Esophagus muscularis mucosa (tissue), 4 donors: ENCODE data around the gene HCAR1. TPM values are rescaled to one million over a fixed set of nuclear protein-coding genes. Genes with fewer than 3 reads are reported as not detected.

ENCODE experiments used
- DNase-seq: peaks from one replicate; pipeline ENCODE4 v3.0.0-alpha.2; 2017; ENCODE audit errors: extremely low spot score
- H3K27ac ChIP-seq, 4 donors: fragments of 200-600 bp; sonication (generic); replicated peaks in 1 of 4; 1 replicate in 3 of 4; 2 replicates in 1 of 4; pipeline ENCODE4 v1.5.1; 2016 to 2019; ENCODE audit warnings: mild to moderate bottlenecking in 1 of 4
- H3K27me3 ChIP-seq, 4 donors: fragments of 200-600 bp; sonication (generic); one replicate each; pipeline versions ENCODE4 v1.5.1 to v1.6.0; 2016 to 2019
- H3K36me3 ChIP-seq, 4 donors: fragments of 200-600 bp; sonication (generic); one replicate each; pipeline ENCODE4 v1.5.1; 2016 to 2019
- H3K4me1 ChIP-seq, 4 donors: fragments of 200-600 bp; sonication (generic); one replicate each; pipeline ENCODE4 v1.5.1; 2016 to 2019
- H3K4me3 ChIP-seq, 4 donors: fragments of 200-600 bp; sonication (generic); 1 replicate in 2 of 4; 2 replicates in 2 of 4; pipeline ENCODE4 v1.5.1; 2016 to 2019; ENCODE audit warnings: mild to moderate bottlenecking in 4 of 4, moderate library complexity in 1 of 4
- H3K9me3 ChIP-seq, 4 donors: fragments of 200-600 bp; sonication (generic); 1 replicate in 3 of 4; 2 replicates in 1 of 4; pipeline ENCODE4 v1.5.1; 2016 to 2019
- CTCF ChIP-seq, 3 experiments: fragments of 200-600 bp in 2 of 3; fragments of 450-650 bp in 1 of 3; sonication (generic) in 2 of 3; IDR thresholded peaks; one replicate each; pipeline ENCODE4 v1.5.1; 2017 to 2019; ENCODE audit warnings: antibody characterized with exemption in 3 of 3, mild to moderate bottlenecking in 2 of 3, moderate library complexity in 1 of 3
- EP300 ChIP-seq: sonication (generic); formaldehyde crosslinking; IDR thresholded peaks from one replicate; pipeline ENCODE4 v1.6.1; 2017; ENCODE audit warnings: antibody characterized with exemption
- POLR2A ChIP-seq: fragments of 450-650 bp; IDR thresholded peaks from one replicate; pipeline ENCODE4 v1.6.1; 2017; ENCODE audit warnings: antibody characterized with exemption, moderate library complexity, mild to moderate bottlenecking, low read depth
- POLR2AphosphoS5 ChIP-seq, 2 donors: sonication (generic); formaldehyde crosslinking; IDR thresholded peaks; one replicate each; pipeline ENCODE4 v1.6.1; 2017; ENCODE audit warnings: antibody characterized with exemption in 2 of 2
- WGBS: methylation state at CpG from one replicate; pipeline ENCODE4 v1.1.5; 2018; 5-methylcytosine and 5-hydroxymethylcytosine counted together
- intact Hi-C: fragments of 100-400 bp; cut with DNase I; formaldehyde crosslinking; loops from one replicate; pipeline ENCODE4 v1.15.1; 2023
- total RNA-seq, 4 donors: library from RNA; depleted of rRNA; stranded (reverse); fragments of >200 nt; gene quantifications; one replicate each; pipeline versions ENCODE4 v1.1.0 to v1.2.1, GENCODE V29; 2016

HCAR1 gene
- total RNA-seq, 4 donors from 2014 or later: 0.13 TPM; not detected in 3

GRCh38 chr12:122729583-122730214 is 945 bp downstream of the HCAR1 start:
- intact Hi-C loops: no loop called here
- Histone ChIP-seq H3K4me3 (no peak overlapping the region), H3K27ac (no peak overlapping the region), H3K9me3 (no peaks in the 10 kb centered on the region), H3K27me3 (peaks cover 0 to 14% (median 0%) of the 10 kb centered on the region in 4 donors), H3K4me1 (no peaks in the 10 kb centered on the region), H3K36me3 (no peaks in the 10 kb centered on the region)
- TF ChIP-seq POLR2AphosphoS5 (IDR thresholded peaks at IDR 0.05): no peak
- no peak for TF ChIP-seq CTCF (IDR thresholded peaks at IDR 0.05)
- no peak for TF ChIP-seq POLR2A
- no peak for TF ChIP-seq EP300
- 94% methylated on average over 24 of the region's 27 CpGs for WGBS
- no peak for DNase-seq

GRCh38 chr12:122726080-122726558 is 4.5 kb downstream of the HCAR1 start:
- Histone ChIP-seq H3K36me3 (no peaks in the 10 kb centered on the region), H3K27ac (no peak overlapping the region), H3K27me3 (peaks cover 0 to 13% (median 0%) of the 10 kb centered on the region in 4 donors), H3K4me3 (no peak overlapping the region), H3K9me3 (no peaks in the 10 kb centered on the region), H3K4me1 (no peaks in the 10 kb centered on the region)
- no peak for DNase-seq
- no peak for TF ChIP-seq POLR2A
- TF ChIP-seq CTCF (IDR thresholded peaks at IDR 0.05): no peak
- no peak for TF ChIP-seq POLR2AphosphoS5 (IDR thresholded peaks at IDR 0.05)
- no peak for TF ChIP-seq EP300
- 62% methylated on average over 5 of the region's 5 CpGs for WGBS
- intact Hi-C loops: no loop called here

GRCh38 chr12:122725452-122726079 is 5.1 kb downstream of the HCAR1 start:
- Histone ChIP-seq H3K9me3 (no peaks in the 10 kb centered on the region), H3K4me1 (no peaks in the 10 kb centered on the region), H3K36me3 (no peaks in the 10 kb centered on the region)

DNA sequence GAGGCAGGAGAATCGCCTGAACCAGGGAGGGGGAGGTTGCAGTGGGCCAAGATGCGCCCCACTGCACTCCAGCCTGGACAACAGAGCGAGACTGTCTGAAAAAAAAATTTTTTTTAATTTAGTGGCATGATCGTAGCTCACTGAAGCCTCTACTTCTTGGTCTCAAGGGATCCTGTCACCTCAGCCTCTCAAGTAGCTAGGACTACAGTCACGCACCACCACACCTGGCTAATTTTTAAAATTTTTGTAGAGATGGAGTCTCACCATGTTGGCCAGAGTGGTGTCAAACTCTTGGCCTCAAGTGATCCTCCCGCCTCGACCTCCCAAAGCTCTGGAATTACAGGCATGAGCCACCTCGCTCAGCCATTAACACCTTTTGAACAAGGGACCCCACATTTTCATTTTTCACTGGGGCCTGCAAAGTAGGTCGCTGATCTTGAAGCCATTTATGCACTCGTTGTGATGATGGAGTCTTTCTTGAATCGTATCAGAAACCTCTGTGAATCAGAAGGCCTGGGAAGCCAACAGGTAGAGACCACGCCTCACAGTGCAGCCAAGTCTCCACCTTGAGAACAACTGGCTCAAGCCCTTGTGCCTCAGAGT is 5.9 kb downstream of the HCAR1 start:
- H3K4me3 ChIP-seq: no peak overlapping the region
- no peaks in the 10 kb centered on the region for H3K9me3 ChIP-seq
- no peak overlapping the region for H3K27ac ChIP-seq
- intact Hi-C loops: no loop called here
- TF ChIP-seq POLR2A (no peak), EP300 (no peak), CTCF (IDR thresholded peaks at IDR 0.05) (no peak), POLR2AphosphoS5 (IDR thresholded peaks at IDR 0.05) (no peak)
- no peaks in the 10 kb centered on the region for H3K4me1 ChIP-seq
- no peaks in the 10 kb centered on the region for H3K36me3 ChIP-seq
- DNase-seq: no peak
- H3K27me3 ChIP-seq: peaks cover 0 to under 1% (median 0%) of the 10 kb centered on the region in 4 donors
- WGBS: 86% methylated on average over 10 of the region's 12 CpGs

More at GRCh38 chr12:122725452-122726079, 5.1 kb downstream of the HCAR1 start:
- Histone ChIP-seq H3K27me3 (peaks cover 0 to 7% (median 0%) of the 10 kb centered on the region in 4 donors), H3K4me3 (no peak overlapping the region), H3K27ac (no peak overlapping the region)
- intact Hi-C loops: no loop called here
- DNase-seq: no peak
- TF ChIP-seq POLR2AphosphoS5 (IDR thresholded peaks at IDR 0.05) (no peak), POLR2A (no peak)
- WGBS: 80% methylated on average over 6 of the region's 6 CpGs

DNA sequence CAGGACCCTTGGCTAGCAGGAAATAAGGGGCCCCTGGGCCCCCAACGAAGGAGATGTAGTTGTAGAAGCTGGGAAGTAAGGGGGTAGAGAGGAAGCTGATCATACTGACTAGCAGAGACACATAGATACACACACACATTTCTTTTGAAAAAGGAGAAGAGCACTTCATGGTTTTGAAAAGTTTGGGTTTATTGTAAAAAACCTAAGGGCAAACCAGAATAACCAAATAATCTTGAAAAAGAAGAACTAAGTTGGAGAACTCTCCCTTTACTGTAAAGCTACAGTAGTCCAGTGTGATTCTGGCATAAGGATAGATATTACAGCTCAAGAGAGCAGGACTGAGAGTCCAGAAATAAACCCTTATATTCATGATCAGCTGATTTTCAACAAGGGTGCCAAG is 8.3 kb downstream of the HCAR1 start:
- no peaks in the 10 kb centered on the region for H3K4me1 ChIP-seq
- no peak for DNase-seq
- TF ChIP-seq POLR2A: no peak
- no peak for TF ChIP-seq CTCF (IDR thresholded peaks at IDR 0.05)
- no peak for TF ChIP-seq EP300
- TF ChIP-seq POLR2AphosphoS5 (IDR thresholded peaks at IDR 0.05): no peak
- H3K36me3 ChIP-seq: no peaks in the 10 kb centered on the region
- no peaks in the 10 kb centered on the region for H3K9me3 ChIP-seq
- no peak overlapping the region for H3K4me3 ChIP-seq
- peaks cover 0 to 6% (median 0%) of the 10 kb centered on the region in 4 donors for H3K27me3 ChIP-seq
- H3K27ac ChIP-seq: no peak overlapping the region
- intact Hi-C loops: no loop called here
- WGBS: 67% methylated on average over 1 of the region's 1 CpG
